Neural progenitor cell (in vitro differentiated cells): ENCODE data around the gene FRYL.

Experiments used
- EZH2phosphoT487 ChIP-seq: fragments of 200-600 bp; sonication (generic); IDR thresholded peaks from 2 replicates; pipeline ENCODE4 v1.6.1; 2017; ENCODE audit warnings: antibody characterized with exemption
- TF ChIP-seq, protein P1 (sequence below): fragments of 200-600 bp; sonication (generic); IDR thresholded peaks from 2 replicates; pipeline ENCODE4 v1.5.1; 2017; ENCODE audit warnings: antibody characterized with exemption, mild to moderate bottlenecking

DNA sequence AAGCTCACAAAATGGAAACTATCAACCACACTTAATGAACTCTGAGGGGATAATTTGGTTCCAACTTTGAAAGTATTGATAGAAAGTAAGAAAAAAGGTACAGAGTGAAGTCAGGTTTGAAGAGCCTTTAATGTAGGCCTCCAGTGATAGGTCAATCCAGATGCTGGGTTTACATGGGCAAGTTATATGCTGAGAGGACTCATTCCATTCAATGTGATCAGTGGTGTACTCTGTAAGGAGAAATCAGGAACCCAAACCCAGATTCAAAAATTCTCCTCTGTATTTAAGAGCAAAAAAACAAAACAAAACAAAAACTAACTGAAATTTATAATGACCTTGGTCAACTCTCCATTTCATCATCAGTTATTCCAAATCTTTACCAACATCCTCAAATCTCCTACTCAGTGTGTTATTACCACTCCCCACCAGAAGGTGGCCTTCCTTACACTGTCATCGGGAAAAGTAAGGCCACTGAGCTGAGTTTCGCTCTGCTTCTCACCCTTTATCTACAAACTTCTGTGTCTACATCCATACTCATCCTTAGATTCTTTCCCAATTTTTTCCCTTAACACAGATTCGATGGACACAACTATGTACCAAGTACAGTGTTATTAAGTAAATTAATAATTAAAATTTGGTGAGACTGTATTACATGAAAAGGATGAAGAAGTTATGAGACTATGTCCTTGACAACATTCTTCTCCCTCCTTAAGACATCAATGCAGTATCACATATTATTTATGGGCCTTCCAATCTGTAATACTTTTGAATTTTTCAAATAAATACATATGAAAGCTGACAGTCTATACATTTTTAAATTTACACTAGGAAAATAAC is 201.7 kb downstream of the FRYL start:
- TF ChIP-seq, protein P1, sequence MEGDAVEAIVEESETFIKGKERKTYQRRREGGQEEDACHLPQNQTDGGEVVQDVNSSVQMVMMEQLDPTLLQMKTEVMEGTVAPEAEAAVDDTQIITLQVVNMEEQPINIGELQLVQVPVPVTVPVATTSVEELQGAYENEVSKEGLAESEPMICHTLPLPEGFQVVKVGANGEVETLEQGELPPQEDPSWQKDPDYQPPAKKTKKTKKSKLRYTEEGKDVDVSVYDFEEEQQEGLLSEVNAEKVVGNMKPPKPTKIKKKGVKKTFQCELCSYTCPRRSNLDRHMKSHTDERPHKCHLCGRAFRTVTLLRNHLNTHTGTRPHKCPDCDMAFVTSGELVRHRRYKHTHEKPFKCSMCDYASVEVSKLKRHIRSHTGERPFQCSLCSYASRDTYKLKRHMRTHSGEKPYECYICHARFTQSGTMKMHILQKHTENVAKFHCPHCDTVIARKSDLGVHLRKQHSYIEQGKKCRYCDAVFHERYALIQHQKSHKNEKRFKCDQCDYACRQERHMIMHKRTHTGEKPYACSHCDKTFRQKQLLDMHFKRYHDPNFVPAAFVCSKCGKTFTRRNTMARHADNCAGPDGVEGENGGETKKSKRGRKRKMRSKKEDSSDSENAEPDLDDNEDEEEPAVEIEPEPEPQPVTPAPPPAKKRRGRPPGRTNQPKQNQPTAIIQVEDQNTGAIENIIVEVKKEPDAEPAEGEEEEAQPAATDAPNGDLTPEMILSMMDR: peak; percentile 83
- no peak for TF ChIP-seq EZH2phosphoT487
